GM21619 (cell line): ENCODE data around the gene MAML3.
A peak's percentile ranks its signal among the peaks of the same experiment; 100 is the strongest.

Experiments
- ATAC-seq: cut with Tn5 transposase; IDR thresholded peaks from one replicate; pipeline ENCODE4 v1.9.1; 2021; ENCODE audit not compliant: unreplicated experiment

MAML3 gene

GRCh38 chr4:139768366-139768765 is 385.6 kb downstream of the MAML3 start:
- no peak for ATAC-seq

- no peak for ATAC-seq
Measured at GRCh38 chr4:139767585-139767984, 386.4 kb downstream of the MAML3 start.

- ATAC-seq, result no peak
Measured at GRCh38 chr4:139767168-139767567, 386.8 kb downstream of the MAML3 start.

GRCh38 chr4:139764686-139765310 is 389.2 kb downstream of the MAML3 start:
- no peak for ATAC-seq

- no peak for ATAC-seq
Measured at GRCh38 chr4:139764182-139764581, 389.8 kb downstream of the MAML3 start.

GRCh38 chr4:139763672-139764071 is 390.3 kb downstream of the MAML3 start:
- ATAC-seq, result no peak

GRCh38 chr4:139763205-139763604 is 390.8 kb downstream of the MAML3 start:
- ATAC-seq, result no peak

- no peak for ATAC-seq
Measured at GRCh38 chr4:139762720-139763119, 391.3 kb downstream of the MAML3 start.

- ATAC-seq, result peak; percentile 56
Measured at GRCh38 chr4:139761461-139761860, 392.5 kb downstream of the MAML3 start.

- ATAC-seq, result no peak
Measured at GRCh38 chr4:139760567-139760966, 393.4 kb downstream of the MAML3 start.

GRCh38 chr4:139759097-139759496 is 394.9 kb downstream of the MAML3 start:
- ATAC-seq, result no peak

- ATAC-seq, result no peak
Measured at GRCh38 chr4:139756391-139757180, 397.4 kb downstream of the MAML3 start.

GRCh38 chr4:139754938-139755337 is 399.0 kb downstream of the MAML3 start:
- ATAC-seq, result no peak

GRCh38 chr4:139753686-139754085 is 400.3 kb downstream of the MAML3 start:
- no peak for ATAC-seq

GRCh38 chr4:139749835-139750498 is 404.0 kb downstream of the MAML3 start:
- ATAC-seq, result no peak

GRCh38 chr4:139749338-139749737 is 404.6 kb downstream of the MAML3 start:
- no peak for ATAC-seq

- no peak for ATAC-seq
Measured at GRCh38 chr4:139746431-139747171, 407.4 kb downstream of the MAML3 start.

- no peak for ATAC-seq
Measured at GRCh38 chr4:139745111-139745639, 408.8 kb downstream of the MAML3 start.

- ATAC-seq, result no peak
Measured at GRCh38 chr4:139744232-139744631, 409.8 kb downstream of the MAML3 start.

- no peak for ATAC-seq
Measured at GRCh38 chr4:139743027-139743426, 411.0 kb downstream of the MAML3 start.

GRCh38 chr4:139740531-139741041 is 413.4 kb downstream of the MAML3 start:
- ATAC-seq, result no peak
